HepG2 (cell line): ENCODE measurements around the gene RPL37. TPM values are rescaled to one million over a fixed set of nuclear protein-coding genes. Genes with fewer than 3 reads are reported as not detected.

ENCODE experiments used
- HNF1B ChIP-seq: sonication (generic); formaldehyde crosslinking; IDR thresholded peaks from 2 replicates; pipeline ENCODE4 v1.5.1; 2020; ENCODE audit warnings: mild to moderate bottlenecking, moderate library complexity, missing genetic modification reagents
- KDM3A ChIP-seq: IDR thresholded peaks from 2 replicates; pipeline ENCODE4 v1.6.1; 2018; ENCODE audit warnings: low read depth, missing compliant biosample characterization
- PLRG1 ChIP-seq: fragments of 450-650 bp; conservative IDR thresholded peaks from 2 replicates; pipeline ENCODE4 v1.6.1; 2016
- SOX13 ChIP-seq, 3 experiments: fragments of 450-650 bp in 1 of 3; sonication (generic) in 1 of 3; formaldehyde crosslinking in 1 of 3; IDR thresholded peaks in 2 of 3; conservative IDR thresholded peaks in 1 of 3; 2 replicates each; pipeline versions ENCODE4 v1.5.0 to v1.6.1; 2016 to 2020; ENCODE audit warnings: antibody characterized with exemption in 1 of 3, mild to moderate bottlenecking in 1 of 3, missing compliant biosample characterization in 1 of 3, missing genetic modification reagents in 1 of 3, moderate library complexity in 1 of 3
- TFE3 ChIP-seq: IDR thresholded peaks from 2 replicates; pipeline ENCODE4 v1.6.1; 2016
- YEATS4 ChIP-seq: sonication (generic); formaldehyde crosslinking; IDR thresholded peaks from 2 replicates; pipeline ENCODE4 v1.4.0; 2020; ENCODE audit warnings: missing genetic modification reagents, borderline replicate concordance
- ZBTB21 ChIP-seq: sonication (generic); formaldehyde crosslinking; IDR thresholded peaks from 2 replicates; pipeline ENCODE4 v1.4.0; 2020; ENCODE audit warnings: missing genetic modification reagents
- ZBTB42 ChIP-seq: sonication (generic); formaldehyde crosslinking; IDR thresholded peaks from 2 replicates; pipeline ENCODE4 v1.5.0; 2020; ENCODE audit warnings: mild to moderate bottlenecking, missing genetic modification reagents
- ZNF253 ChIP-seq: sonication (generic); formaldehyde crosslinking; IDR thresholded peaks from 2 replicates; pipeline ENCODE4 v1.8.0; 2022; ENCODE audit warnings: mild to moderate bottlenecking, missing genetic modification reagents, borderline replicate concordance
- ZNF350 ChIP-seq: sonication (generic); formaldehyde crosslinking; IDR thresholded peaks from 2 replicates; pipeline ENCODE4 v1.4.0; 2020; ENCODE audit warnings: mild to moderate bottlenecking, low read depth, missing genetic modification reagents, borderline replicate concordance
- ZNF512B ChIP-seq: sonication (generic); formaldehyde crosslinking; IDR thresholded peaks from 2 replicates; pipeline ENCODE4 v1.5.1; 2020; ENCODE audit warnings: missing genetic modification reagents, mild to moderate bottlenecking, borderline replicate concordance
- ZNF557 ChIP-seq: sonication (generic); formaldehyde crosslinking; IDR thresholded peaks from 2 replicates; pipeline ENCODE4 v1.4.0; 2020; ENCODE audit warnings: missing genetic modification reagents
- ZNF749 ChIP-seq: sonication (generic); formaldehyde crosslinking; IDR thresholded peaks from 2 replicates; pipeline ENCODE4 v1.8.0; 2022; ENCODE audit warnings: mild to moderate bottlenecking, missing genetic modification reagents, moderate library complexity, borderline replicate concordance
- ZNF790 ChIP-seq: sonication (generic); formaldehyde crosslinking; IDR thresholded peaks from 2 replicates; pipeline ENCODE4 v1.8.0; 2022; ENCODE audit warnings: missing genetic modification reagents, mild to moderate bottlenecking, borderline replicate concordance
- ZSCAN9 ChIP-seq: IDR thresholded peaks from 2 replicates; pipeline ENCODE4 v1.6.1; 2016; ENCODE audit warnings: borderline replicate concordance
- ZZZ3 ChIP-seq: sonication (generic); formaldehyde crosslinking; IDR thresholded peaks from 2 replicates; pipeline ENCODE4 v1.4.0; 2020; ENCODE audit warnings: missing genetic modification reagents, mild to moderate bottlenecking, borderline replicate concordance
- polyA plus RNA-seq, 8 experiments: library from polyadenylated mRNA; depleted of rRNA in 3 of 8; stranded (reverse) in 7 of 8; unstranded in 1 of 8; fragments of >200 nt; fragmentation: Illumina TruSeq in 4 of 8; extraction: Trizol in 4 of 8; gene quantifications; 2 replicates each; pipeline versions ENCODE4 v1.2.1 to v1.2.3, GENCODE V29; 2011 to 2016; ENCODE audit warnings: low read depth in 4 of 8, missing spikeins in 1 of 8, mixed read lengths in 1 of 8; ENCODE audit not compliant: insufficient read depth in 1 of 8
- total RNA-seq, 5 experiments: library from RNA; depleted of rRNA; stranded (reverse); fragments of >200 nt; fragmentation: Illumina TruSeq; extraction: Trizol; gene quantifications; 2 replicates each; pipeline ENCODE4 v1.2.3, GENCODE V29; 2016; ENCODE audit warnings: low read depth in 1 of 5

The RPL37 gene
- total and polyA plus RNA-seq, 2 of the 13 experiments (the other 11 are each of a cell fraction or from before 2014, with no cell fraction given): 1,981 to 3,367 TPM

DNA sequence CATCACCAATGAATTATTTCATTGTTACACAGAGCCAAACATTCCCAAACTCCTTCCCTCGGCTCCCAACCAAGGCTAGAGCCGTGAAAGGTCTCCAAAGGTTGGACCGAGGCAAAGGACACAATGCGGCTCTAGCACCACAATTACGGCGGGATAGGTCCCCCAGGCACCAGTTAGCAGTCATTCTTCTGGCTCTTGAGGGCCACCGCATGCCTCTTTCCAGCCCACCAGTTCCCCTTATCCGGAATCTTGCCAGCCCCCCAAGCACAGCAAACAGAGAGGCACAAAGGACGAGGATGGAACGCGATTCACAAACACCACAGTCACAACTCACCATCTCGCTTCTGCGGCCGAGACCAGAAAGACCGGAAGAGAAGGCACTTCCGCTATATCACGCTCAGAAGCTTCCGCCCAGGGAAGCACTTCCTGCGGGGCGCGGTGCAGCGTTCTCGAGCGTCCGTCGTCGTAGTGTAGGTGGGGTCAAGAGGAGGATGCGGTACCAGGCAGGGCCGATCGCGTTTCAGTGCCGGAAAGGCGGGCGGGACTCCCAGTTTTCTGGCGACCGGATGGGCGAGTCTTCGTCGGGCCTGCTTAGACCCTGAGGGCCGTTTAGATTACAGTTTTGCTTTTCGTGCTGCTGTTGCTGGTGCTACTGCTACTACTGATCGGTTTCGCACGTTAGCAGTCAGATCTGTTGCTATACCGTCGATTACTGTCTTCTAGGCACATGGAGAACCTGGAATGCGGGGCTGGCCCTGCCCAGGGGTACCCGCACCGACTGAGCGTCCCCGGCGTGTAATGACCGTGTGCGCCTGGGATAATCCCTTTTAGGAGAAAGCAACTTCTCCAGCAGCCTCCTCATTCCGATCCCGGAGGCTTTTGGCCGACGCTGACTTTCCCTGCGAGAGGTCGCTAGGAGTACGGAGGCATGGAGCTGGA is at the start of gene RPL37 (continued):
- TF ChIP-seq ZNF557 (CRISPR knock-in tag) (no peak), SOX13 (IDR thresholded peaks at IDR 0.05) (no peak; the same call in 1 of the 2 replicates), SOX13 (CRISPR knock-in tag; conservative IDR thresholded peaks at IDR 0.05 in 1 of 2, IDR thresholded peaks at IDR 0.05 in 1 of 2) (peak in 1 of 2 experiments; percentile 75; a peak in 2 of 4 replicates), ZNF512B (CRISPR knock-in tag) (peak; percentile 93; the same call in 1 of the 2 replicates), KDM3A (CRISPR knock-in tag) (peak; percentile 87), ZNF350 (CRISPR knock-in tag) (peak; percentile 99), ZNF790 (peak; percentile 43; the same call in 1 of the 2 replicates), PLRG1 (no peak), YEATS4 (CRISPR knock-in tag) (peak; percentile 98), ZSCAN9 (peak; percentile 97), TFE3 (CRISPR knock-in tag) (peak; percentile 79), ZBTB21 (CRISPR knock-in tag) (peak; percentile 52; the same call in 1 of the 2 replicates), ZBTB42 (CRISPR knock-in tag) (0 out of 2 replicates have a peak, but pooled peaks have one; percentile 64), ZNF253 (CRISPR knock-in tag) (no peak), ZNF749 (CRISPR knock-in tag) (0 out of 2 replicates have a peak, but pooled peaks have one; percentile 45), HNF1B (CRISPR knock-in tag) (peak; percentile 98), ZZZ3 (CRISPR knock-in tag) (peak; percentile 100)
